GM12875 (cell line): ENCODE measurements around the gene VSX2.

Source experiments
- H3K4me3 ChIP-seq: one replicate; pipeline ENCODE4 v1.5.1; 2011; ENCODE audit warnings: low read depth, low read length, control low read depth
- TF ChIP-seq, protein P1 (sequence below): IDR thresholded peaks from 2 replicates; pipeline ENCODE4 v1.5.1; 2011; ENCODE audit warnings: low read depth, mild to moderate bottlenecking, control low read depth, inconsistent platforms, low read length, moderate library complexity, borderline replicate concordance; ENCODE audit not compliant: insufficient read depth

The VSX2 gene

DNA sequence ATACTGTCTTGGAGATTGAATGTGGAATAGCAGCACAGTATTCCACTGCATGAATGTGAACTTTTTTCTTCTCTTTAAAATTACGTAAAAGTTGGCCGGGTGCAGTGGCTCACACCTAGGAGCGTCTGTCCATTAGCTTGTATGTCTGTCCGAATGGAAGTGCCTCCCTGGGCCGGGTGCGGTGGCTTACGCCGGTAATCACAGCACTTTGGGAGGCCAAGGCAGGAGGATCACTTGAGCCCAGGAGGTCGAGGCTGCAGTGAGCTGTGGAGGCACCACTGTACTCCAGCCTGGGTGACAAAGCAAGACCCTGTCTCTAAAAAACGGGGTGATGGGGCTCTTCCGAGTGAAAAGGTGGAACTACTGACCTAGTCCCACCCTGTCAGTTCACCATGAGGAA is 22.6 kb upstream of the VSX2 start:
- TF ChIP-seq, protein P1, sequence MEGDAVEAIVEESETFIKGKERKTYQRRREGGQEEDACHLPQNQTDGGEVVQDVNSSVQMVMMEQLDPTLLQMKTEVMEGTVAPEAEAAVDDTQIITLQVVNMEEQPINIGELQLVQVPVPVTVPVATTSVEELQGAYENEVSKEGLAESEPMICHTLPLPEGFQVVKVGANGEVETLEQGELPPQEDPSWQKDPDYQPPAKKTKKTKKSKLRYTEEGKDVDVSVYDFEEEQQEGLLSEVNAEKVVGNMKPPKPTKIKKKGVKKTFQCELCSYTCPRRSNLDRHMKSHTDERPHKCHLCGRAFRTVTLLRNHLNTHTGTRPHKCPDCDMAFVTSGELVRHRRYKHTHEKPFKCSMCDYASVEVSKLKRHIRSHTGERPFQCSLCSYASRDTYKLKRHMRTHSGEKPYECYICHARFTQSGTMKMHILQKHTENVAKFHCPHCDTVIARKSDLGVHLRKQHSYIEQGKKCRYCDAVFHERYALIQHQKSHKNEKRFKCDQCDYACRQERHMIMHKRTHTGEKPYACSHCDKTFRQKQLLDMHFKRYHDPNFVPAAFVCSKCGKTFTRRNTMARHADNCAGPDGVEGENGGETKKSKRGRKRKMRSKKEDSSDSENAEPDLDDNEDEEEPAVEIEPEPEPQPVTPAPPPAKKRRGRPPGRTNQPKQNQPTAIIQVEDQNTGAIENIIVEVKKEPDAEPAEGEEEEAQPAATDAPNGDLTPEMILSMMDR = no peak
- H3K4me3 ChIP-seq = no peak overlapping the region

DNA sequence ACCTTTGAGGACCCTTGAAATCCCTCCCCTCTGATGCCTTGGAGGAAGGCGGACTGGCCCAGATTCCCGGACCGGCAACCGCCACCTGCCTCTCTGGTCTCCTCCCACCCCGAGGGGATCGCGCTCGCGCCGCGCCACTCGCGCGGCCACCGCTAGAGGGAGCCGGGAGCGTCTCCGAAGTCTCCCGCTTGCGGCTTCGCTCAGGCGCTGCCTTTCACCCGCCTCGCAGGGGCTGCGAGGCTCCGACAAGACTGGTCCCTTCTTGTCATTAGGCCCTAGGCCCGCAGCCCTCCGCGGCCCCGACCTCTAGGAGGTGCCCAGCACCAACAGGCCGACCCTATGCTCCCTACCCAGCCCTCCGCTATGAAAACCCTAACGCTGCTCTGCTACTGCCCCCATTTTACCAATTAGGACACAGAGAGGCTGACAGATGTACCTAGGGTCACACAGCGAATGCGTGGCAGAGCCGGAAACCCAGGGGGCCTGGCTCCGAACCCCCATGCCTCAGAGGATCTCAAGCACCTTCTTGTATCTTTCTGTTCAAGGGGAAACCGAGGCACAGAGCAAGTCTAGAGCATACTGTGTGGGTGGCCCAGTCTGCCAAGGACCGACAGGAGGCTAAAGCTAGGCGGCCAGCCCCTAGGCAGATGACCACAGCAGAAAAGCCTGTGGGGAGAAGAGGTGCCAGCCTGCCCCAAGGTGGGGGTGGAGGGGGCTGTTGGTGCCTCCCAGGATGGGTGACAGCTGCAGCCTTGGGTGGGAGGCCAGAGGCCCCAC is 21.4 kb upstream of the VSX2 start:
- TF ChIP-seq, protein P1 = peak; percentile 99
- H3K4me3 ChIP-seq = no peak overlapping the region

GRCh38 chr14:74218462-74218861 is 20.8 kb upstream of the VSX2 start:
- TF ChIP-seq, protein P1 = no peak

GRCh38 chr14:74219277-74220205 is 19.7 kb upstream of the VSX2 start:
- H3K4me3 ChIP-seq = no peak overlapping the region
- TF ChIP-seq, protein P1 = no peak

More at GRCh38 chr14:74218462-74218861, 20.8 kb upstream of the VSX2 start:
- no peak overlapping the region for H3K4me3 ChIP-seq

GRCh38 chr14:74220991-74221390 is 18.3 kb upstream of the VSX2 start:
- H3K4me3 ChIP-seq = no peak overlapping the region
- TF ChIP-seq, protein P1 = no peak

GRCh38 chr14:74221741-74222140 is 17.5 kb upstream of the VSX2 start:
- H3K4me3 ChIP-seq = no peak overlapping the region
- TF ChIP-seq, protein P1 = no peak

- H3K4me3 ChIP-seq = no peak overlapping the region
- TF ChIP-seq, protein P1 = no peak
These were observed 16.2 kb upstream of the VSX2 start for GRCh38 chr14:74223016-74223415.
